OCI-LY1 (cell line): ENCODE data around the gene PTGIS.

Experiments used
- H2AFZ ChIP-seq: fragments of 200-600 bp; sonication (generic), shearing (Covaris generic); 2 replicates; pipeline ENCODE4 v1.6.0; 2014; ENCODE audit warnings: antibody characterized with exemption, mild to moderate bottlenecking, low read length
- H3F3A ChIP-seq: fragments of 200-600 bp; sonication (generic), shearing (Covaris generic); 2 replicates; pipeline ENCODE4 v1.6.0; 2014; ENCODE audit warnings: mild to moderate bottlenecking, antibody characterized with exemption, low read length, moderate library complexity; ENCODE audit not compliant: insufficient read depth
- H3K27ac ChIP-seq: fragments of 200-600 bp; sonication (generic); 2 replicates; pipeline ENCODE4 v1.5.1; 2014; ENCODE audit warnings: low read length, mixed run types, mild to moderate bottlenecking, low read depth; ENCODE audit not compliant: poor library complexity, severe bottlenecking
- H3K27me3 ChIP-seq: fragments of 200-600 bp; sonication (generic); 2 replicates; pipeline ENCODE4 v1.6.0; 2014; ENCODE audit warnings: antibody characterized with exemption, mild to moderate bottlenecking, low read length, moderate library complexity; ENCODE audit not compliant: insufficient read depth
- H3K36me3 ChIP-seq: fragments of 200-600 bp; sonication (generic); 2 replicates; pipeline ENCODE4 v1.6.1; 2014; ENCODE audit warnings: mild to moderate bottlenecking, antibody characterized with exemption, low read length, moderate library complexity, mixed read lengths; ENCODE audit not compliant: insufficient read depth
- H3K4me1 ChIP-seq: fragments of 200-600 bp; sonication (generic); 2 replicates; pipeline ENCODE4 v1.5.1; 2014; ENCODE audit warnings: mild to moderate bottlenecking, low read length, moderate library complexity; ENCODE audit not compliant: insufficient read depth, severe bottlenecking
- H3K4me2 ChIP-seq: fragments of 200-600 bp; sonication (generic), shearing (Covaris generic); 2 replicates; pipeline ENCODE4 v1.6.1; 2014; ENCODE audit warnings: low read length
- H3K4me3 ChIP-seq: fragments of 200-600 bp; sonication (generic); 2 replicates; pipeline ENCODE4 v1.5.1; 2014; ENCODE audit warnings: low read length, low read depth, mild to moderate bottlenecking, mixed read lengths; ENCODE audit not compliant: poor library complexity, severe bottlenecking
- H3K79me2 ChIP-seq: fragments of 200-600 bp; shearing (Covaris generic); 2 replicates; pipeline ENCODE4 v1.6.1; 2016; ENCODE audit warnings: mixed run types, low read length, mixed read lengths; ENCODE audit not compliant: insufficient read depth
- H3K9ac ChIP-seq: fragments of 200-600 bp; sonication (generic), shearing (Covaris generic); 2 replicates; pipeline ENCODE4 v1.6.1; 2014; ENCODE audit warnings: mild to moderate bottlenecking, low read length, mixed read lengths
- H3K9me2 ChIP-seq: fragments of 200-600 bp; sonication (generic), shearing (Covaris generic); 2 replicates; pipeline ENCODE4 v1.6.1; 2014; ENCODE audit warnings: low read depth, mild to moderate bottlenecking, low read length, mixed read lengths
- H3K9me3 ChIP-seq: fragments of 200-600 bp; shearing (Covaris generic); 2 replicates; pipeline ENCODE4 v1.6.1; 2014; ENCODE audit warnings: low read length, mixed read lengths
- H4K20me1 ChIP-seq: fragments of 200-600 bp; sonication (generic), shearing (Covaris generic); 2 replicates; pipeline ENCODE4 v1.6.0; 2016; ENCODE audit warnings: mild to moderate bottlenecking, low read length; ENCODE audit not compliant: insufficient read depth
- EZH2 ChIP-seq: fragments of 200-600 bp; sonication (generic), shearing (Covaris generic); IDR thresholded peaks from 2 replicates; pipeline ENCODE4 v1.8.0; 2017; ENCODE audit warnings: borderline replicate concordance, mixed run types, mild to moderate bottlenecking, antibody characterized with exemption, low read length, moderate library complexity, mixed read lengths
- TF ChIP-seq, protein P1 (sequence below): fragments of 200-600 bp; sonication (generic), shearing (Covaris generic); IDR thresholded peaks from 2 replicates; pipeline ENCODE4 v1.5.1; 2017; ENCODE audit warnings: mild to moderate bottlenecking, antibody characterized with exemption, low read length, moderate library complexity, mixed read lengths

PTGIS gene

DNA sequence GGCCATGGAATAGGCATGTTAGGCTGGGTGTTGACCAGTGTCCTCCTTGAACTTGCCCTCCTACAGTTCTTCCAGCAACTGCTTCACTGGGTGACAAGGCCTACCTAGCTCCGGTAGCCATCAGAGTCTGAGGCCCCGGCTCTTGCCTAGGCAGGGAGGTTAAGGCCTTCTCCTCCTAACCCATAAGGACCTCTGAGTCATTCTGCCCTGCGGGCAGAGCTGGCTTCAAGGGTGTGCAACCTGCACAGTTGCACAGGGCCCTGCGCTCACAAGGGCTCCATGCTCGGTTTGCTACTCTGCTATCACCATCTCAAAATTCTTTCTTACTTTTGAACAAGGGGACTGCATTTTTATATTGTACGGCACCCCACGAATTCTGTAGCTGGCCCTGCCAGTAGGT lies 103.4 kb downstream of the PTGIS start:
- no peak for TF ChIP-seq EZH2
- TF ChIP-seq, protein P1, sequence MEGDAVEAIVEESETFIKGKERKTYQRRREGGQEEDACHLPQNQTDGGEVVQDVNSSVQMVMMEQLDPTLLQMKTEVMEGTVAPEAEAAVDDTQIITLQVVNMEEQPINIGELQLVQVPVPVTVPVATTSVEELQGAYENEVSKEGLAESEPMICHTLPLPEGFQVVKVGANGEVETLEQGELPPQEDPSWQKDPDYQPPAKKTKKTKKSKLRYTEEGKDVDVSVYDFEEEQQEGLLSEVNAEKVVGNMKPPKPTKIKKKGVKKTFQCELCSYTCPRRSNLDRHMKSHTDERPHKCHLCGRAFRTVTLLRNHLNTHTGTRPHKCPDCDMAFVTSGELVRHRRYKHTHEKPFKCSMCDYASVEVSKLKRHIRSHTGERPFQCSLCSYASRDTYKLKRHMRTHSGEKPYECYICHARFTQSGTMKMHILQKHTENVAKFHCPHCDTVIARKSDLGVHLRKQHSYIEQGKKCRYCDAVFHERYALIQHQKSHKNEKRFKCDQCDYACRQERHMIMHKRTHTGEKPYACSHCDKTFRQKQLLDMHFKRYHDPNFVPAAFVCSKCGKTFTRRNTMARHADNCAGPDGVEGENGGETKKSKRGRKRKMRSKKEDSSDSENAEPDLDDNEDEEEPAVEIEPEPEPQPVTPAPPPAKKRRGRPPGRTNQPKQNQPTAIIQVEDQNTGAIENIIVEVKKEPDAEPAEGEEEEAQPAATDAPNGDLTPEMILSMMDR, result no peak
- Histone ChIP-seq H3K4me2 (no peak overlapping the region), H3K27me3 (no peaks in the 10 kb centered on the region; the same call in 1 of the 2 replicates), H3K79me2 (no peaks in the 10 kb centered on the region), H3F3A (no peaks in the 10 kb centered on the region), H4K20me1 (no peaks in the 10 kb centered on the region), H3K27ac (no peak overlapping the region), H3K9me3 (no peaks in the 10 kb centered on the region), H3K9me2 (no peaks in the 10 kb centered on the region), H2AFZ (no peak overlapping the region), H3K36me3 (no peaks in the 10 kb centered on the region), H3K4me3 (no peak overlapping the region), H3K4me1 (no peaks in the 10 kb centered on the region), H3K9ac (no peak overlapping the region)

DNA sequence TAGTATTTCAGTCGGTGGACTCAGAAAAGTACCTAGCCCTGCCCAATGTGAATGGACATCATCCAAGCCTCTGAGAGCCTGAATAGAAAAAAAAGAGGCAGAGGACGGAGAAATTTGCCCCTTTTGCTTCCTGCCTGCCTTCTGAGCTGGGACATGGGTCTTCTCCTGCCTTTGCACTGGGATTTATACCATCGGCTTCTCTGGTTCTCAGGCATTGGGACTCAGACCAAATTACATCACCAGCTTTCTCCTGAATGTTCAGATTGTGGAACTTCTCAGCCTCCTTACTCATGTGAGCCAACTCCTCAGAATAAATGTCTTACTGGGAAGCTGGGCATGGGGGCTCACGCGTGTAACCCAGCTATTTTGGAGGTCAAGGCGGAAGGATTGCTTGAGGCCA lies 105.3 kb downstream of the PTGIS start:
- no peak overlapping the region for H3K9ac ChIP-seq
- H3K4me3 ChIP-seq, result no peak overlapping the region
- H3K4me2 ChIP-seq, result no peak overlapping the region
- no peaks in the 10 kb centered on the region; the same call in 1 of the 2 replicates for H3K27me3 ChIP-seq
- H3K27ac ChIP-seq, result no peak overlapping the region
- H4K20me1 ChIP-seq, result no peaks in the 10 kb centered on the region
- H3K9me3 ChIP-seq, result no peaks in the 10 kb centered on the region
- H3K79me2 ChIP-seq, result no peaks in the 10 kb centered on the region
- no peak overlapping the region for H2AFZ ChIP-seq
- no peaks in the 10 kb centered on the region for H3K4me1 ChIP-seq
- H3K36me3 ChIP-seq, result no peaks in the 10 kb centered on the region
- no peaks in the 10 kb centered on the region for H3K9me2 ChIP-seq
- TF ChIP-seq, protein P1, result no peak
- no peak for TF ChIP-seq EZH2
- no peaks in the 10 kb centered on the region for H3F3A ChIP-seq

DNA sequence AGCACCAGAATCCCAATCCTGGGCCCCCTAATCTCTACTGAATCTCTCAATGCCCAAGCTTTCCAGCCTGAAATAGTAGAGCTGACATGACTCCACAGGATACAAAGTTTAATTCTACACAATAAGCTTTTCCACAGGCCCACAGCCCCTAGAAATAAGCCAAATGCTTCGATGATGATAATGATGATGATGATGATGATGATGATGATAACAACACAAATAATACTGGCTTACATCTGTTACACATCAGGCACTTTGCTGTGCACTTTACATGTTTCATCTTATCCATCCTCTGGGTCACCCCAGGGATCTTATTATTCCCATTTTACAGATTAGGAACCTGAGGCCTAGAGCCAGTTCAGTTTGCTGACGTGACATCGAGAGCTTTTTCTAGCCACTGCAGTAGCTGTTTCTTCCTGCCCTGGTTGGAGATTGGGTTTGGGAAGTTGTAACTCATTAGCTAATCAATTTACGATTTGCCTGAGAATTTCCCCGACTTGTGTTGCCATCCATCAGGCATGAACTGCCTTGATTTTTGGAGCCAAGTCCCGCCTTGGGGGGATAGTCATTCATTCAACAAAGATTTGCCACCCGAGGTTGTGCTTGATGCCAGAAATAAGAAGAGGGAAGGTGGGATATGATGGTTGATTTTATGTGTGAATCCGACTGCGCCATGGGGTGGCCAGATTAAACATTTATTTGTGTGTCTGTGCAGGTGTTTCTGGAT lies 105.9 kb downstream of the PTGIS start:
- H3K27me3 ChIP-seq, result no peaks in the 10 kb centered on the region; the same call in 1 of the 2 replicates
- H3K4me1 ChIP-seq, result no peaks in the 10 kb centered on the region
- H3K4me2 ChIP-seq, result no peak overlapping the region
- H4K20me1 ChIP-seq, result no peaks in the 10 kb centered on the region
- H3K27ac ChIP-seq, result no peak overlapping the region
- no peaks in the 10 kb centered on the region for H3K9me2 ChIP-seq
- no peaks in the 10 kb centered on the region for H3F3A ChIP-seq
- no peaks in the 10 kb centered on the region for H3K36me3 ChIP-seq
- no peak overlapping the region for H3K9ac ChIP-seq
- H3K9me3 ChIP-seq, result no peaks in the 10 kb centered on the region
- H3K79me2 ChIP-seq, result no peaks in the 10 kb centered on the region
- H2AFZ ChIP-seq, result no peak overlapping the region
- TF ChIP-seq EZH2, result no peak
- TF ChIP-seq, protein P1, result no peak
- no peak overlapping the region for H3K4me3 ChIP-seq
